ENCODE results near the gene ESYT3.
"Not testable (repeated sequence)": the region's sequence is repeated elsewhere in the genome, so short reads cannot be mapped to it uniquely, and the experiment has no call there.

DNA sequence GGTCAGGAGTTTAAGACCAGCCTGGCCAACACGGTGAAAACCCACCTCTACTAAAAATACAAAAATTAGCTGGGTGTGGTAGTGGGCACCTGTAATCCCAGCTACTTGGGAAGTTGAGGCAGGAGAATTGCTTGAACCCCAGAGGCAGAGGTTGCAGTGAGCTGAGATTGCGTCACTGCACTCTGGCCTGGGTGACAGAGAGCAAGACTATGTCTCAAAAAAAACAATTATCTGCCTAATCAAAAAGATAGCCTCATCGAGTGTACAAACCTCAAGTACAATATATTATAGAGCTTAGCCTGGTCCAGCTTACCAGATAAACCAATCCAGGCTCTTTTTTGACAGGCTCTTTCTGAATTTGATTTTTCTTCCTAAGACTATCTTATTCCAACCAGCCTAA is 61.2 kb downstream of the ESYT3 start:
- TF ChIP-seq, protein P1, sequence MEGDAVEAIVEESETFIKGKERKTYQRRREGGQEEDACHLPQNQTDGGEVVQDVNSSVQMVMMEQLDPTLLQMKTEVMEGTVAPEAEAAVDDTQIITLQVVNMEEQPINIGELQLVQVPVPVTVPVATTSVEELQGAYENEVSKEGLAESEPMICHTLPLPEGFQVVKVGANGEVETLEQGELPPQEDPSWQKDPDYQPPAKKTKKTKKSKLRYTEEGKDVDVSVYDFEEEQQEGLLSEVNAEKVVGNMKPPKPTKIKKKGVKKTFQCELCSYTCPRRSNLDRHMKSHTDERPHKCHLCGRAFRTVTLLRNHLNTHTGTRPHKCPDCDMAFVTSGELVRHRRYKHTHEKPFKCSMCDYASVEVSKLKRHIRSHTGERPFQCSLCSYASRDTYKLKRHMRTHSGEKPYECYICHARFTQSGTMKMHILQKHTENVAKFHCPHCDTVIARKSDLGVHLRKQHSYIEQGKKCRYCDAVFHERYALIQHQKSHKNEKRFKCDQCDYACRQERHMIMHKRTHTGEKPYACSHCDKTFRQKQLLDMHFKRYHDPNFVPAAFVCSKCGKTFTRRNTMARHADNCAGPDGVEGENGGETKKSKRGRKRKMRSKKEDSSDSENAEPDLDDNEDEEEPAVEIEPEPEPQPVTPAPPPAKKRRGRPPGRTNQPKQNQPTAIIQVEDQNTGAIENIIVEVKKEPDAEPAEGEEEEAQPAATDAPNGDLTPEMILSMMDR (IDR thresholded peaks at IDR 0.05): not testable (repeated sequence)
- not testable (repeated sequence) for TF ChIP-seq POLR2A, EP300, POLR2AphosphoS5 (IDR thresholded peaks at IDR 0.05)

Data from suprapubic skin (tissue), 4 donors.